GM21423 (cell line): ENCODE measurements around the gene COL6A5.
"Not testable (repeated sequence)": the region's sequence is repeated elsewhere in the genome, so short reads cannot be mapped to it uniquely, and the experiment has no call there.

ENCODE experiments used
- ATAC-seq: cut with Tn5 transposase; IDR thresholded peaks from one replicate; pipeline ENCODE4 v1.9.1; 2021; ENCODE audit warnings: mild to moderate bottlenecking, moderate library complexity; ENCODE audit not compliant: unreplicated experiment

Gene COL6A5

GRCh38 chr3:130383424-130383823, 38.0 kb downstream of the COL6A5 start:
- no peak for ATAC-seq

- ATAC-seq: no peak
Measured at GRCh38 chr3:130384476-130385025, 39.1 kb downstream of the COL6A5 start.

- ATAC-seq: no peak
Measured at GRCh38 chr3:130386604-130387263, 41.3 kb downstream of the COL6A5 start.

- no peak for ATAC-seq
Measured at GRCh38 chr3:130389743-130390478, 44.4 kb downstream of the COL6A5 start.

GRCh38 chr3:130392266-130392665, 46.8 kb downstream of the COL6A5 start:
- no peak for ATAC-seq

- ATAC-seq: no peak
Measured at GRCh38 chr3:130393594-130393993, 48.1 kb downstream of the COL6A5 start.

GRCh38 chr3:130395331-130395730, 49.9 kb downstream of the COL6A5 start:
- no peak for ATAC-seq

- ATAC-seq: no peak
Measured at GRCh38 chr3:130395916-130396315, 50.4 kb downstream of the COL6A5 start.

GRCh38 chr3:130404401-130404800, 58.9 kb downstream of the COL6A5 start:
- ATAC-seq: no peak

- no peak for ATAC-seq
Measured at GRCh38 chr3:130405956-130406355, 60.5 kb downstream of the COL6A5 start.

GRCh38 chr3:130408253-130408652, 62.8 kb downstream of the COL6A5 start:
- not testable (repeated sequence) for ATAC-seq

GRCh38 chr3:130411320-130411719, 65.8 kb downstream of the COL6A5 start:
- ATAC-seq: no peak

- no peak for ATAC-seq
Measured at GRCh38 chr3:130412991-130413560, 67.6 kb downstream of the COL6A5 start.

- no peak for ATAC-seq
Measured at GRCh38 chr3:130414457-130414856, 69.0 kb downstream of the COL6A5 start.

- ATAC-seq: no peak
Measured at GRCh38 chr3:130420466-130420865, 75.0 kb downstream of the COL6A5 start.

- no peak for ATAC-seq
Measured at GRCh38 chr3:130423064-130423463, 77.6 kb downstream of the COL6A5 start.

- ATAC-seq: no peak
Measured at GRCh38 chr3:130424837-130425236, 79.4 kb downstream of the COL6A5 start.

- no peak for ATAC-seq
Measured at GRCh38 chr3:130425484-130425883, 80.0 kb downstream of the COL6A5 start.

- no peak for ATAC-seq
Measured at GRCh38 chr3:130426206-130426605, 80.7 kb downstream of the COL6A5 start.

GRCh38 chr3:130428871-130429712, 83.6 kb downstream of the COL6A5 start:
- ATAC-seq: no peak

GRCh38 chr3:130429713-130430023, 84.2 kb downstream of the COL6A5 start:
- no peak for ATAC-seq
